Measurements from ENCODE around the gene PITX1. TPM values are rescaled to one million over a fixed set of nuclear protein-coding genes. Genes with fewer than 3 reads are reported as not detected.

PITX1 gene
- polyA plus RNA-seq, 3 donors from 2014 or later = not detected

GRCh38 chr5:135067587-135067986 is 33.6 kb upstream of the PITX1 start:
- Mint-ChIP-seq H3K27ac (no peak overlapping the region), H3K27me3 (ENCODE audit: low read depth in 3 of 3) (peaks cover 2 to 7% (median 2%) of the 10 kb centered on the region in 3 donors), H3K36me3 (no peaks in the 10 kb centered on the region), H3K9me3 (peaks cover 0 to 3% (median 0%) of the 10 kb centered on the region in 6 donors), H3K4me1 (no peaks in the 10 kb centered on the region), H3K4me3 (no peak overlapping the region)
- no peak for DNase-seq

GRCh38 chr5:135066781-135067180 is 32.8 kb upstream of the PITX1 start:
- no peak overlapping the region for H3K4me3 Mint-ChIP-seq
- peaks cover 0 to 7% (median 2%) of the 10 kb centered on the region in 3 donors for H3K27me3 Mint-ChIP-seq (ENCODE audit: low read depth in 3 of 3)
- H3K9me3 Mint-ChIP-seq = peaks cover 0 to 3% (median 0%) of the 10 kb centered on the region in 6 donors
- DNase-seq = no peak
- H3K27ac Mint-ChIP-seq = no peak overlapping the region
- no peaks in the 10 kb centered on the region for H3K36me3 Mint-ChIP-seq
- H3K4me1 Mint-ChIP-seq = no peaks in the 10 kb centered on the region

DNA sequence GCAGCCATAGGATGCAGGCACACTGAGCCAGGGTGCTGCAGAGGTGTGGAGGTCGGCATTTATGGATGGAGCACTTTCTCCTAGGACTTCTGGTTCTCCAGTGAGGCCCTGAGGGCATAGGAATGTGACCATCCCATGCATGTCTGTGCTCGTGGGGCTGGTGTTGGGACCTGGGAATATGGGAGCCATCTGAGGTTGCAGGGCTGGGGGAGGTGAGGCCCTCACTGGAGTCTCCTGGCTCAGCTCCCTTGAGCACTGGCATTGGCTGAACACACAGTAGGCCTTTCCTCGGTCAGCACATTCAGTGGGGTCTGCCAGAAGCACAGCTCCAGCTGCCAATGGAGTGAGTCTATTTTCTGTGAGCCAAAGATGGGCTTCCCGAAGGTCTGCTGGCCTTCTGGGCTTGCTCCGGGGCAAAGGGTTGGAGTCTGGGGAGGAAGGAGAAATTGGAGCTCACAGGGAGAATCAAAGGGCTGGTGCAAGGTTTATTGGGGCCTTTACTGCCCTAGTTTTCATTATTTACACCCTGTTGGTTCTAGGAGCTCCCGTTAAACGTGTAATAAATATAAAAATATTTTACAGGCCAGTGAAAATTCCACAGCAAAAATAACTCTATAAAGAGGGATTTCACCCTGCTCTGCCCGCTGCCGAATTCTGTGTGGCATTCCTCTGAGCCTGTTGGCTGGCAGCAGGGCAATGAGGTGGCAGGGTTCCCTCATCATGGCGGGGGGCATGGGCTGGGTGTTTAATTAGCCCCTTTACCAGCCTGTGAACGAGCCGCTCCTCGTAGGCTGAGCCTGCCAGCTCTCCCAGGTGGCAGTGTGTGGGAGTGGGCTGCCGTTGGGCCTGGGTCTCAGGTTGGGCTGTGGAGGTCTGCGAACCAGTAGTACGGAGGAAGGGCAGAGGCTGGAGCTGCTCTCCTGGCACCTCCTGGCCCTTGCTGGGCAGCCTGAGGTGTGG is 31.6 kb upstream of the PITX1 start:
- Mint-ChIP-seq H3K4me3 (no peak overlapping the region), H3K27ac (no peak overlapping the region), H3K4me1 (no peaks in the 10 kb centered on the region), H3K36me3 (no peaks in the 10 kb centered on the region), H3K27me3 (ENCODE audit: low read depth in 3 of 3) (peaks cover 0 to 7% (median 2%) of the 10 kb centered on the region in 3 donors), H3K9me3 (peaks cover 0 to 3% (median 0%) of the 10 kb centered on the region in 6 donors)
- DNase-seq = no peak

DNA sequence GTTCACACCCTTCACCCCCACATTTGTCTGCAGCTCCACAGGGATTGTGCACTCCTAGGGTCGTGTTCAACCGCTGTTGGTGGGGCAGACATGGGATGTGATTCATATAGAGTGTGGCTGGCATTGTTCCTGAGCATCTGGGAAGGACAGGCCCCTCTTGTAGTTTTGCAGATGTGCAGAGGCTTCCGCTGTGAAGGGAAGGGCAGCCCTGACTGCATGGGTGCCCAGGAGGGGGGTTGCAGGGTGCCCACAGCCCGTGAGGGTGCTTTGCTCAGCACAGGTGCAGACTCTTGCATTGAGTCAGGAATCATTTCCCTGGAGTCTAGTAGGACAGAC is 30.2 kb upstream of the PITX1 start:
- peaks cover 0 to 2% (median 0%) of the 10 kb centered on the region in 6 donors for H3K9me3 Mint-ChIP-seq
- H3K36me3 Mint-ChIP-seq = no peaks in the 10 kb centered on the region
- DNase-seq = no peak
- no peak overlapping the region for H3K27ac Mint-ChIP-seq
- no peak overlapping the region for H3K4me3 Mint-ChIP-seq
- H3K27me3 Mint-ChIP-seq (ENCODE audit: low read depth in 3 of 3) = peaks cover 0 to 1% (median 0%) of the 10 kb centered on the region in 3 donors
- H3K4me1 Mint-ChIP-seq = no peaks in the 10 kb centered on the region

DNA sequence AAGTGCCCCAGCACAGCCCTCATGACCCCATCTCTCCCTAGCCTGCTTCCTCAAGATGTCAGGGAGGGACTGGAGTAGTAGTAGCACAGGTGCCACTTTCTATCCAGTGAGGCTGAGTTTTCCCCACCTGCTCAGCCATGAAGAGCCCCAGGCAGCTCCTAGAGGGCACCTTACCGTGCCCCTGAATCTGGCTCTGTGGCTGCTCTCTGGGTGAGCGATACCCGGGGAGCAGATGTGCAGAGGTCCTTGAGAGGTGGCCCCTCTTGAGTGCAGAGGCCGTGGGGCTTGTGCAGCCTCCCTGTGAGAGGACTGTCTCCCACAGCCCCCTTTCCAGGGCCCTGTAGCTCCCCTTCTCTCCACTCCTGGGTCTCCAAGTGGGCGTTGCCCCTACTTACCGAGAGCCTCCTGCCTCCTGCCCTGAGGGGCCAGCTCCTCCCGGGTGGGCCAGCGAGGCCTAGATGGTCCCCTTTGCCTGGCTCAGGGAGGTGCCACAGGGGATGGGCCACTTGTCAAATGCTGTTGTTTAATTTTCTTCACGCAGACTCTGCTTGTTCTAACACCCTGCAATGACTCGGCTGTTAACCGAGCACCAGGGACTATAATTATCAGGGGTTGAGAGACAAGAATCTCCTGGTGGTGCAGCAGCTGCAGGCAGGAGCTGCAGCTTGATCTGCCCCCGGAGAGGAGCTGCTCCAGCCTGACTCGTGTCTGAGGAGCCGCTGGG is 29.6 kb upstream of the PITX1 start:
- no peak for DNase-seq
- no peaks in the 10 kb centered on the region for H3K4me1 Mint-ChIP-seq
- H3K27ac Mint-ChIP-seq = no peak overlapping the region
- H3K36me3 Mint-ChIP-seq = no peaks in the 10 kb centered on the region
- H3K9me3 Mint-ChIP-seq = peaks cover 0 to 2% (median 0%) of the 10 kb centered on the region in 6 donors
- peaks cover 0 to 1% (median 0%) of the 10 kb centered on the region in 3 donors for H3K27me3 Mint-ChIP-seq (ENCODE audit: low read depth in 3 of 3)
- no peak overlapping the region for H3K4me3 Mint-ChIP-seq

GRCh38 chr5:135063056-135063445 is 29.0 kb upstream of the PITX1 start:
- Mint-ChIP-seq H3K9me3 (peaks cover 0 to 2% (median 0%) of the 10 kb centered on the region in 6 donors), H3K4me1 (no peaks in the 10 kb centered on the region), H3K27me3 (ENCODE audit: low read depth in 3 of 3) (peaks cover 0 to 1% (median 0%) of the 10 kb centered on the region in 3 donors), H3K4me3 (no peak overlapping the region), H3K27ac (no peak overlapping the region), H3K36me3 (no peaks in the 10 kb centered on the region)
- DNase-seq = no peak

DNA sequence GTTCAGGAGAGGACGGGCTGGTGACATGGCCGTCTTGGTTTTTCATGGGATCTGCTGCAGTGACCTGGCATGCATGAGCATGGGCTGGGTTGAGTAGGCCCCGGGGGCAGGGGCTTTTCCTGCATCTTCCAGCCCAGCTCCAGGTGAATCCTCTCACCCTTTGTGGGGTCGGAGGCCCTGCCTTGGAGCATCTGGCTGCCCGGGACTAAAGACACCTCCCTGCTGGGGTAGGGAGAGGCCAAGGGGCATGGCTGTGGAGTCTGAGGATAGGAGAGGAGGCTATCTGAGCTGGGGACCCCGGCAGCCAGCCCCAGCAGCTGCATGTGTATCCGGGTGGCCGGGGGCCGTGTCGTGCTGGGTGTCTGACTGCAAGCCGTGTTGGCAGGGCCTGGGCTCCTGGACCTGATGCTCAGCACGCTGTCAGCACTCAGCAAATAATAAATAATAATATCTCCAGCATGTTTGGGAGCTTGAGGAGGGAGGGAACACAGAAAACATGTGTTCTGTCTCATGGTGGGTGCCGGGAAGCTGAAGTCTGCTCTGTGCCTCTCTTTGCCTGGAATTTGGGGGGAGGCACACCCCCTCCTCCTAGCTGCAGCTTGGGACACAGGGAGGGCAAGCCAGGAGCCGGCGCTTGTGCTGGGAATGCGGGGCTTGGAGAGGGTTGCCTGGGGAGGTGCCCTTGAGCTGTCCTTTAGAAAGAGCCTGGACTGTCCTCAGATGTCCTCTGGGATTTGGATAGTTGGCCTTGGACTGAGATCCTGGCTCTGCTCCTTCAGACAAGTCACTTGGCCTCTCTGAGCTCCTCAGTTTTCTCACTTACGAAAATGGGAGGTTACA is 28.4 kb upstream of the PITX1 start:
- Mint-ChIP-seq H3K9me3 (peaks cover 0 to 2% (median 0%) of the 10 kb centered on the region in 6 donors), H3K36me3 (no peaks in the 10 kb centered on the region), H3K4me1 (no peaks in the 10 kb centered on the region), H3K27me3 (ENCODE audit: low read depth in 3 of 3) (peaks cover 0 to 1% (median 0%) of the 10 kb centered on the region in 3 donors), H3K27ac (no peak overlapping the region), H3K4me3 (no peak overlapping the region)
- DNase-seq = no peak

GRCh38 chr5:135061001-135061400 is 27.0 kb upstream of the PITX1 start:
- Mint-ChIP-seq H3K4me3 (no peak overlapping the region), H3K9me3 (peaks cover 0 to 2% (median 0%) of the 10 kb centered on the region in 6 donors), H3K4me1 (no peaks in the 10 kb centered on the region), H3K27me3 (ENCODE audit: low read depth in 3 of 3) (peaks cover 0 to 2% (median 1%) of the 10 kb centered on the region in 3 donors), H3K36me3 (no peaks in the 10 kb centered on the region), H3K27ac (no peak overlapping the region)
- no peak for DNase-seq

DNA sequence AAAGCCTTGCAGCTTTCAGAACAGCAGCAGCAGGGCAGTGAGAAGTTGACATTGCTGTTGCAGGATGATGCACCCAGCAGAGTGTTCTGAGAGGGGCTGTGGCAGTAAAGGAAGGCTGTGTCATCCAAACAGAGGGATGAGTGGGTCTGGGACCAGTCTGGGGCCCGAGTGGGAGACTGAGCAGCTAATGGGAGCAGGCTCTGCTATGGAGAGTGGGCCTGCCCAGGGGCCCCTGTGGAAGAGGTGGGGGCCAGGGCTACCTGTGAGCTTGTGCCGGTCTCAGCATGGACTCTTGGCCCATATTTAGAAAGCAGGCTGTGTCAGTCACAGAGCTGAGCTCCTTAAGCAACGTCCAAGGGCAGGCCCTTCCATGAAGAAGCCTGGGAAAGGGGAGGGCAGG is 26.0 kb upstream of the PITX1 start:
- Mint-ChIP-seq H3K36me3 (no peaks in the 10 kb centered on the region), H3K27me3 (ENCODE audit: low read depth in 3 of 3) (peaks cover 0 to 5% (median 1%) of the 10 kb centered on the region in 3 donors), H3K9me3 (peaks cover 0 to 2% (median 0%) of the 10 kb centered on the region in 6 donors), H3K4me1 (no peaks in the 10 kb centered on the region), H3K4me3 (no peak overlapping the region), H3K27ac (no peak overlapping the region)
- DNase-seq = no peak

- DNase-seq = no peak
- H3K36me3 Mint-ChIP-seq = no peaks in the 10 kb centered on the region
- H3K27me3 Mint-ChIP-seq (ENCODE audit: low read depth in 3 of 3) = peaks cover 0 to 5% (median 2%) of the 10 kb centered on the region in 3 donors
- H3K4me3 Mint-ChIP-seq = no peak overlapping the region
- no peaks in the 10 kb centered on the region for H3K4me1 Mint-ChIP-seq
- H3K9me3 Mint-ChIP-seq = peaks cover 0 to 2% (median 0%) of the 10 kb centered on the region in 6 donors
- H3K27ac Mint-ChIP-seq = no peak overlapping the region
Measured at GRCh38 chr5:135059000-135059923, 25.2 kb upstream of the PITX1 start.

DNA sequence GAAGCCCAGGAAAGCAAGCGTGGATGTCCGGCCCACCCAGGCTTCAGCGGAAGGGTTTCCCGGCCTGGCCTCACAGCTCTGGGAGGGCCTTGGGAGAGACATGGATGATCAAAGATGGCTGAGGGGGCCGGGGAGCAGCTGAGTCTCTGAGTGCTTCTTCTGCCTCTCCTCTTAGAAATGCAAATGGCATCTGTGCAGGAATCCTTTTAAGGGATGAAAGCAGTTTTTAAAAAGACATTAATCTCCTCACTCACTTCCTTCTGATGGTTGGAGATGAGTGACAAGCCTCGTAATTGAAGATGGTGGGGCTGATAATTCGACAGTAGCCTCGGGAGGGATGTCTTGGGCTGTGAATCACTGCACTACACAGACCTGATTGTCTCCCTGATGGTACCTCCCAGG is 24.3 kb upstream of the PITX1 start:
- no peak overlapping the region for H3K4me3 Mint-ChIP-seq
- H3K27me3 Mint-ChIP-seq (ENCODE audit: low read depth in 3 of 3) = peaks cover 0 to 5% (median 3%) of the 10 kb centered on the region in 3 donors
- H3K9me3 Mint-ChIP-seq = peaks cover 0 to 2% (median 0%) of the 10 kb centered on the region in 6 donors
- no peaks in the 10 kb centered on the region for H3K4me1 Mint-ChIP-seq
- DNase-seq = no peak
- H3K27ac Mint-ChIP-seq = no peak overlapping the region
- no peaks in the 10 kb centered on the region for H3K36me3 Mint-ChIP-seq

- Mint-ChIP-seq H3K4me3 (no peak overlapping the region), H3K27me3 (ENCODE audit: low read depth in 3 of 3) (peaks cover 0 to 5% (median 1%) of the 10 kb centered on the region in 3 donors)
- no peak for DNase-seq
Measured at GRCh38 chr5:135057233-135057632, 23.2 kb upstream of the PITX1 start.

More at GRCh38 chr5:135057233-135057632, 23.2 kb upstream of the PITX1 start:
- no peaks in the 10 kb centered on the region for H3K9me3 Mint-ChIP-seq
- H3K4me1 Mint-ChIP-seq = no peaks in the 10 kb centered on the region
- no peaks in the 10 kb centered on the region for H3K36me3 Mint-ChIP-seq
- H3K27ac Mint-ChIP-seq = no peak overlapping the region
